GM12875 (cell line): ENCODE results near the gene TMEM119.

Experiments used
- H3K4me3 ChIP-seq: one replicate; pipeline ENCODE4 v1.5.1; 2011; ENCODE audit warnings: low read depth, low read length, control low read depth
- CTCF ChIP-seq: IDR thresholded peaks from 2 replicates; pipeline ENCODE4 v1.5.1; 2011; ENCODE audit warnings: low read depth, mild to moderate bottlenecking, control low read depth, inconsistent platforms, low read length, moderate library complexity, borderline replicate concordance; ENCODE audit not compliant: insufficient read depth

TMEM119 gene

DNA sequence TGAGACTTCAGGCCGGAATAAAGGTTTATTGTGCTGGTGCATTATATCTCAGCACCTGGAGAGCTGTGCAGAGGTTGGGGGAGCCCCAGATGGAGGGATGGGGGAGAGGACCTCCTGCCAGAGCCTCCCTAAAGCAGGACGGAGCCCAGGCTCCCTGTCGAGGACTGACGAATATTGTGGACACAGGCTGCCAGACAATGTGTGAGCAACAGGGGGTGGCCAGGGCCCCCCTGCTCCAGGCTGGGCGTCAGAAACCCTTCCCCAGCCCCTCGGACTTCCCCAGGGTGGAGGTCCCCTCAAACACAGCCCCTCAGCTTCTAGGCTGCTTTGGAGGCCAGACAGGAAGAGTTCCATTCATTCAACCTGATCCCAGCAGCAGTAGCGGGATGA is 8.0 kb downstream of the TMEM119 start:
- no peak overlapping the region for H3K4me3 ChIP-seq
- TF ChIP-seq CTCF, result no peak

DNA sequence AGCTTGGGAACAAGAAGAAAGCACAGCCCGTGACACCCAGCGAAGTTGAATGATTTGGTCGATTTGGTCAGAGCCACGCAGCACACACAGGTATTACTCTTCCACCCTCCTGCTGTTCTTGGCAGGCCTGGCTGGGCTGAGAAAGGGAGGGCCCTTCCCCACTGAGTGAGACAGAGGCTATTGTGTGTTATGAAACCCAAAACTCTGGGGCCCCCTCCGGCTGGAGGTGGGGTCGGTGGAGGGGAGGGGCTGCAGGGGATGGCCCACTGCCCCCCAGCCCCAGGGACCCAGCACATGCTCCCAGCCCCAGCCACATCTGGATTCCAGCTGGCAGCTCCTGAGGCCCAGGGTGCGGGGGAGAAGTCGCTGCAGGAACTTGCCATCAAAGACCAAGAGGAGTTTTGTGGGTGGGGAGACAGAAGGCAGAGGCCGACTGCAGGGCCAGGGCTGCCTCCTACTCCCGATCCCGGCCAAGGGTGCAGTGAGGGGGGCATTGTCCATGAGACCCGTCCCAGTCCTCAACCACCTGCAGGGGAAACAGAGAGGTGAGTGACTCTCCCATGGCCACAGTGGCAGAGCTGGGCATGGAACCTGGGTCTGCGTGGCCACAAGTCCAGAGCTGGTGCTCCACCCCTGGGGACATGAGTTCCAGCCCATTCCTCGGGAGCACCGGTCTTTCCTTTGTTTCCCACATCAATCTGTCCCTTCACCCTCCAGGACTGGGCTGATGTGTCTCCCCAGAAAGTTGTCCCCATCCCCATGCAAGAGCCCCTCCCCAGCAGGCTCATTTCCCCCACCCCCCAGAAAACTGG is 8.7 kb downstream of the TMEM119 start:
- no peak for TF ChIP-seq CTCF
- H3K4me3 ChIP-seq, result no peak overlapping the region

- H3K4me3 ChIP-seq, result no peak overlapping the region
- no peak for TF ChIP-seq CTCF
These were observed 10.1 kb downstream of the TMEM119 start for GRCh38 chr12:108587826-108588225.

DNA sequence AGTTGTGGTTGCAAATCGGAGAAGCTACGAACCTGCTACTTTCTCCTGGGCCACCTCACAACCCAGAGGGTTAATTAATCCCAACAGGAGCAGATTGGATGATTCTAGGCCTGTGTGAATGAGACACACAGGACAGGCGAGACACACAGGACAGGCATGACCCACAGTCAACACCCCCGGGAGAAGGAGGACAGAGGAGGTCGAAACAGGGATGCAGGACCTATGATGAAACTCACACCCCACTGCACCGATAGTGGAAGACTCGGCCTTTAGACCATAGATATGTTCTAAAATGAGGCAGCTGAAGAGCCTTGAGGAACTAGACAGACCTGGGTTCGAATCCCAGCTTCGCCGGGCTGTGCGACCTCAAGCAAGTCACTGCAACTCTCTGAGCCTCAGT is 11.6 kb downstream of the TMEM119 start:
- no peak overlapping the region for H3K4me3 ChIP-seq
- TF ChIP-seq CTCF, result no peak

- TF ChIP-seq CTCF, result no peak
- no peak overlapping the region for H3K4me3 ChIP-seq
These were observed 12.0 kb downstream of the TMEM119 start for GRCh38 chr12:108585864-108586263.

DNA sequence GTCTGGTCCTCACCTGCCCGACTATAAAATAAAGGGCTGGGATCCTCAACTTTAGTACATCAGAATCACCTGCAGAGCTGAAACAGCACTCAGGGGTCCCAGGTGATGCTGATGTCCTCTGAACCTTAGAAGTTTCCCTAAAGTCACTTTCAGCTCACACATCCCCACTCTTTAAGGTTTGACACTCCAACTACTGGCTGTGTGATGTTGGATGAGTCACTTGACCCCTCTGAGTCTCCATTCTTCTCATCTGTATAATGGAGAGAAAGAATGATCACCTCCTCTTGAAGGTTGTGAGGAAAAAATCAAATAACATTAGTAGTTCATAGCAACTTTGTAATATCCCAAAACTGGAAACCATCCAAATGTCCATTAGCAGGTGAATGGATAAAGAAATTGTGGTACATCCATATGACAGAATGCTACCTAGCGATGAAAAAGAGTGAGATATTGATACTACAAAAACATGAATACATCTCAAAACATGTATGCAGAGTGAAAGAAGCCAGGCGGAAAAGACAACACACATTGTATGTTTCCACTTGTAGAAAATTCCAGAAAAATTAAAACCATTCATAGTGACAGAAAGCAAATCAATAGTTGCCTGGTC is 13.3 kb downstream of the TMEM119 start:
- no peak for TF ChIP-seq CTCF

GRCh38 chr12:108583991-108584390 is 13.9 kb downstream of the TMEM119 start:
- no peak for TF ChIP-seq CTCF
- H3K4me3 ChIP-seq, result no peak overlapping the region

More for the DNA sequence above, 13.3 kb downstream of the TMEM119 start:
- no peak overlapping the region for H3K4me3 ChIP-seq
